HepG2 (cell line): ENCODE data around the gene DSEL. TPM values are rescaled to one million over a fixed set of nuclear protein-coding genes. Genes with fewer than 3 reads are reported as not detected.

Source experiments
- ATAC-seq: fragments of 200-7000 bp; cut with Tn5 transposase; 3 replicates; pipeline ENCODE4 v1.9.1; 2020; ENCODE audit warnings: mild to moderate bottlenecking, moderate library complexity
- BruUV-seq: library from RNA; stranded (reverse); fragments of 400-500 nt; replicated peaks from 2 replicates; lab custom pipeline; 2021; lab: Mats Ljungman, UMichigan
- CTCF ChIA-PET: fragments of 300-600 bp; formaldehyde crosslinking; extraction: SDS; loops from one replicate; lab custom pipeline; 2021; ENCODE audit warnings: low total read pairs, inconsistent platforms, low intra/inter-chr PET ratio; lab: Yijun Ruan, JAX
- POLR2A ChIA-PET: fragments of 350-600 bp; sonication (Branson Sonifier 250); formaldehyde crosslinking; loops from one replicate; lab custom pipeline; 2020; ENCODE audit warnings: antibody characterized with exemption, inconsistent platforms; lab: Yijun Ruan, JAX
- DNase-seq: peaks from one replicate; pipeline ENCODE4 v3.0.0-alpha.2; 2015; ENCODE audit warnings: low spot score
- FAIRE-seq: peaks from 3 replicates; lab custom pipeline; 2011; peaks lifted over from hg19 to GRCh38; lab: Jason Lieb, UNC
- H2AFZ ChIP-seq: one replicate; pipeline ENCODE4 v1.6.1; 2011; ENCODE audit warnings: low read length, inconsistent platforms
- H3K27ac ChIP-seq: fragments of 300-600 bp; 3 replicates; pipeline ENCODE4 v1.8.0; 2011; ENCODE audit warnings: mixed run types, mild to moderate bottlenecking, mixed read lengths, low read length, inconsistent platforms; ENCODE audit not compliant: insufficient read depth; ENCODE audit errors: extremely low read length
- H3K27me3 ChIP-seq, 2 experiments: fragments of 200-600 bp in 1 of 2; 2 replicates in 1 of 2; 3 replicates in 1 of 2; pipeline versions ENCODE4 v1.6.0 to v1.8.0; 2011; ENCODE audit warnings: low read length in 2 of 2, mild to moderate bottlenecking in 2 of 2, moderate library complexity in 2 of 2, inconsistent platforms in 1 of 2; ENCODE audit not compliant: insufficient read depth in 2 of 2, control insufficient read depth in 1 of 2
- H3K36me3 ChIP-seq, 2 experiments: fragments of 200-600 bp in 1 of 2; replicated peaks in 1 of 2; 2 replicates in 1 of 2; 3 replicates in 1 of 2; pipeline versions ENCODE4 v1.5.1 to v1.8.0; 2011; ENCODE audit warnings: low read length in 2 of 2, inconsistent platforms in 1 of 2; ENCODE audit not compliant: insufficient read depth in 2 of 2, control insufficient read depth in 1 of 2
- H3K4me1 ChIP-seq: 2 replicates; pipeline ENCODE4 v1.5.1; 2012; ENCODE audit warnings: low read length, inconsistent platforms; ENCODE audit not compliant: insufficient read depth
- H3K4me2 ChIP-seq: 2 replicates; pipeline ENCODE4 v1.6.0; 2011; ENCODE audit warnings: low read depth, low read length, inconsistent platforms
- H3K4me3 ChIP-seq, 3 experiments: fragments of 200-600 bp in 1 of 3; sonication (generic), shearing (Covaris generic) in 1 of 3; replicated peaks in 1 of 3; 2 replicates each; pipeline ENCODE4 v1.5.1; 2011 to 2016; ENCODE audit warnings: low read length in 3 of 3, inconsistent platforms in 2 of 3, low read depth in 2 of 3, mild to moderate bottlenecking in 2 of 3, control low read depth in 1 of 3, mixed read lengths in 1 of 3; ENCODE audit not compliant: insufficient read depth in 1 of 3
- H3K79me2 ChIP-seq: one replicate; pipeline ENCODE4 v1.6.1; 2011; ENCODE audit warnings: low read length, inconsistent platforms; ENCODE audit not compliant: insufficient read depth
- H3K9ac ChIP-seq: 2 replicates; pipeline ENCODE4 v1.6.0; 2011; ENCODE audit warnings: mild to moderate bottlenecking, low read depth, low read length, inconsistent platforms; ENCODE audit not compliant: insufficient read depth
- H3K9me3 ChIP-seq: 2 replicates; pipeline ENCODE4 v1.5.1; 2012; ENCODE audit warnings: mild to moderate bottlenecking, low read length
- H4K20me1 ChIP-seq: 2 replicates; pipeline ENCODE4 v1.6.0; 2011; ENCODE audit warnings: inconsistent platforms, mild to moderate bottlenecking, low read length, moderate library complexity; ENCODE audit not compliant: insufficient read depth
- E2F5 ChIP-seq: sonication (generic); formaldehyde crosslinking; conservative IDR thresholded peaks from 2 replicates; pipeline ENCODE4 v1.4.0; 2020; ENCODE audit warnings: missing genetic modification reagents
- GPN1 ChIP-seq: sonication (generic); formaldehyde crosslinking; IDR thresholded peaks from 2 replicates; pipeline ENCODE4 v1.5.1; 2020; ENCODE audit warnings: missing genetic modification reagents, borderline replicate concordance
- HMGA1 ChIP-seq: sonication (generic); formaldehyde crosslinking; conservative IDR thresholded peaks from 2 replicates; pipeline ENCODE4 v1.4.0; 2020; ENCODE audit warnings: missing genetic modification reagents
- NFATC3 ChIP-seq: sonication (generic); formaldehyde crosslinking; IDR thresholded peaks from 2 replicates; pipeline ENCODE4 v1.5.1; 2020; ENCODE audit warnings: mild to moderate bottlenecking, missing genetic modification reagents
- RARA ChIP-seq: IDR thresholded peaks from 2 replicates; pipeline ENCODE4 v1.6.1; 2016; ENCODE audit warnings: missing genetic modification reagents, missing compliant biosample characterization
- SETDB1 ChIP-seq: sonication (generic); formaldehyde crosslinking; IDR thresholded peaks from 2 replicates; pipeline ENCODE4 v1.5.1; 2020; ENCODE audit warnings: missing genetic modification reagents, mild to moderate bottlenecking, borderline replicate concordance
- TEF ChIP-seq: sonication (generic); formaldehyde crosslinking; IDR thresholded peaks from 2 replicates; pipeline ENCODE4 v1.5.0; 2020; ENCODE audit warnings: missing genetic modification reagents
- ZNF569 ChIP-seq: sonication (generic); formaldehyde crosslinking; IDR thresholded peaks from 2 replicates; pipeline ENCODE4 v1.5.0; 2020; ENCODE audit warnings: mild to moderate bottlenecking, missing genetic modification reagents, moderate library complexity, borderline replicate concordance
- whole genome bisulfite sequencing: methylation state at CpG from one replicate; pipeline ENCODE4 v1.1.6; 2017; ENCODE audit warnings: low lambda C conversion rate; 5-methylcytosine and 5-hydroxymethylcytosine counted together
- in situ Hi-C: cut with HindIII; loops from 2 replicates; pipeline ENCODE4 v1.10.0; 2017; ENCODE audit warnings: low pct_unique_long_range_greater_than_20kb; ENCODE audit not compliant: extremely low pct_ligation_motif_present
- intact Hi-C: fragments of 100-400 bp; cut with micrococcal nuclease; formaldehyde crosslinking; loops from one replicate; pipeline ENCODE4 v1.10.0; 2022; ENCODE audit not compliant: unreplicated experiment
- polyA plus RNA-seq, 8 experiments: library from polyadenylated mRNA; depleted of rRNA in 3 of 8; stranded (reverse) in 7 of 8; unstranded in 1 of 8; fragments of >200 nt; fragmentation: Illumina TruSeq in 4 of 8; extraction: Trizol in 4 of 8; gene quantifications; 2 replicates each; pipeline versions ENCODE4 v1.2.1 to v1.2.3, GENCODE V29; 2011 to 2016; ENCODE audit warnings: low read depth in 4 of 8, missing spikeins in 1 of 8, mixed read lengths in 1 of 8; ENCODE audit not compliant: insufficient read depth in 1 of 8
- total RNA-seq, 5 experiments: library from RNA; depleted of rRNA; stranded (reverse); fragments of >200 nt; fragmentation: Illumina TruSeq; extraction: Trizol; gene quantifications; 2 replicates each; pipeline ENCODE4 v1.2.3, GENCODE V29; 2016; ENCODE audit warnings: low read depth in 1 of 5

DSEL gene
- total and polyA plus RNA-seq, 2 of the 13 experiments (the other 11 are each of a cell fraction or from before 2014, with no cell fraction given), result 0.07 to 0.11 TPM

GRCh38 chr18:67500522-67501205, 15.9 kb downstream of the DSEL start:
- H2AFZ ChIP-seq, result no peak overlapping the region
- TF ChIP-seq HMGA1 (CRISPR knock-in tag) (no peak), ZNF569 (CRISPR knock-in tag) (no peak), E2F5 (no peak), NFATC3 (CRISPR knock-in tag) (no peak), TEF (CRISPR knock-in tag) (no peak), GPN1 (CRISPR knock-in tag) (no peak), RARA (no peak), SETDB1 (CRISPR knock-in tag) (no peak)
- H3K27ac ChIP-seq, result no peak overlapping the region
- no peaks in the 10 kb centered on the region for H4K20me1 ChIP-seq
- no peaks in the 10 kb centered on the region for H3K27me3 ChIP-seq
- no TSS peak for BruUV-seq
- FAIRE-seq (no peak), DNase-seq (no peak), ATAC-seq (no peak)
- H3K36me3 ChIP-seq, result no peaks in the 10 kb centered on the region
- ChIA-PET CTCF (no interaction called here), POLR2A (no interaction called here)
- H3K79me2 ChIP-seq, result no peaks in the 10 kb centered on the region
- H3K4me2 ChIP-seq, result no peak overlapping the region
- no peak overlapping the region for H3K4me3 ChIP-seq
- no peak overlapping the region for H3K9ac ChIP-seq
- H3K9me3 ChIP-seq, result no peaks in the 10 kb centered on the region
- 3% methylated on average over 3 of the region's 3 CpGs for WGBS
- H3K4me1 ChIP-seq, result no peaks in the 10 kb centered on the region
- intact Hi-C loops, result no loop called here
- in situ Hi-C loops, result no loop called here
